NCI-H748 (cell line): ENCODE measurements around the gene DSCAML1.
"Not testable (repeated sequence)": the region's sequence is repeated elsewhere in the genome, so short reads cannot be mapped to it uniquely, and the experiment has no call there.

Experiments
- DNase-seq: peaks from one replicate; lab custom pipeline; 2025; ENCODE audit not compliant: unreplicated experiment; lab: John Stamatoyannopoulos, UW

The DSCAML1 gene

DNA sequence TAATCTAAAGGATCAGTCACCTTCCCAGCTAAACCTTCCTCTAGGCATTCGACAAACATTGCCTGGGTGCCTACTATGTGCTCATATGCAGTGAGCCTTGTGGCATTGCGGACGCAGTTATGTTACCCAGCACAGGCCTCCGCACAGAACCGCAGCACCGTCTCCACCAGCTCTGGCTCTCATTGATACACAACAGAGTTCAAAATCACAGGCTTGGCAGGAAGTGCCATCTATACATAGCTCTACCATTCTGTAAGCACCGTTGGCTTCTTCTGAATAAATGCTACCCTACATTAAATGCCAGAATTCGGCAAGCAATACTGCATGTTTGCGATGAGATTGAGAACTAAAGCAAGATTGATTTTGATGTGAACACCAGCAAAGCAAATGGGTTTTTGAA is 31.0 kb downstream of the DSCAML1 start:
- peak; percentile 26 for DNase-seq

DNA sequence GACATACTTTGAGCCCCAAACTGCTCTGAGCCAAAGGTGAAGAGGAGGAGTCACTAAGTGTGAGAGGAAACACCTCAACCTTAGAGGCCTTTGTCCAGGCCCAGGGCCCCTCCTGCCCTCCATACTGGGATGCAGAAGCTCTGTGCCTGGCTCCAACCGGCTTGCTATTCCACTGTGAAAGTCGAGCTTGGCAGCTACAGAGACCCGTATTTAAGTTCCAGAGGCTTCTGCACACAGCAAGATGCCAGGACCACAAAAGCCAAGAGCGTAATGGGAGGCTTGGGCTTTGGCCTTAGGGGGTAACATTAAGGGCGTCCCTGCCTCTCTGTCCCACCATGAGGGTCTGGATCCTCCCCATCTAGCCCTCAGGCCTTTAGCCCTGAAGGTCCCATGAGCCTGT is 31.9 kb downstream of the DSCAML1 start:
- DNase-seq: no peak

DNA sequence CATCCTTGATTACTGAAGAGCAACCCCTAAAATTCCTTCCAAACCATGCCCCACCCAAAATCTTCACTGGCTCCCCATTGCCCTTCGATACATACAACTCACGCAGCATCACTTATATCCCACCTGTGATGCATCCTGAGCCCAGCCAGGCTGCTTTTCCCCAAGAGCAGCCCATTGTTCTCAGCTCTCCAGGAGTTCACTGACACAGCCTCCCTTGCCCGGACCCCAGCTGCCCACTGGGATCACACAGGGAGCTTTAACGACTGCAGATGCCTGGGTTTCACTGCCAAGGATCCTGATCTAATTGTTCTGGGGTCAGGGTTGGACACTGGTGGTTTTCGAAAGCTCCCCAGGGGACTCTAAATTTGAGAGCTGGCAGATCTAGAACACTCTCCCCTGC is 33.6 kb downstream of the DSCAML1 start:
- not testable (repeated sequence) for DNase-seq

DNA sequence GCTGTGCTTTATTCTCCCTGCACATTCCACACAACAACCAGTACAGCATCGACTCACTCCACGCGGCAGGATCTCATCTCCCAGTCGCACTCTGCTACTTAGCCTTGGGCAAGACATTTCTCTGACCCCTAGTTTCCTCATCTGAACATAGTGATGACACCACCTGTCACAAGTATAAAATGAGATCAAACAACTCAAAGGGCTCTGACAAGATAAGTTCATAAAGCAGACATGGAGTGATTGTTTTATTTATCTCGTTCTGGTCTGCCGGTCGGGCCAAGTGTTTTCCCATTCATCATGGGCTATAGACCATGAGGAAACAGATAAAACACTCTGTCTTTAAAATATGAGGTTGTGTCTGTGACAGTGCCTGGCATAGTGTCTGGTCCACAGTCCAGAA is 35.0 kb downstream of the DSCAML1 start:
- no peak for DNase-seq

DNA sequence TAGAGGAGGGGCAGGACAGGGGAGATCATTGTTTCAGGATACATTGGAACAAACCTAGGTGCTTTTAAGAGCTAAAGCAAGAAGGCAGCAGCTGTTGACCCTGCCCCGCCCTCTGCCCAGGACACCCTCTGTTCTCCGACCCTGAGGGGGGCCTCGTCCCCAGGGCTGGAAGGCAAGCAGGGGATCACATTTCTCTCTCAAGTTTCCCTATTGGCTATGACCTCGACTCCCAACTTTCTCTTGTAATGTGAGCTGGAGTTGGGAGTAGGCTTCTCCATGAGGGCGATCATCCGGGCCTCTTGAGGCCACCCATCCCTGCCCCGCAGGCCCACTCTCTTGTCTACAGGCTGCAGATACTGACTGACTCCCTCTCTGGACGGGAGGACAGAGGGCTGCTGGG is 37.7 kb downstream of the DSCAML1 start:
- peak; percentile 31 for DNase-seq

DNA sequence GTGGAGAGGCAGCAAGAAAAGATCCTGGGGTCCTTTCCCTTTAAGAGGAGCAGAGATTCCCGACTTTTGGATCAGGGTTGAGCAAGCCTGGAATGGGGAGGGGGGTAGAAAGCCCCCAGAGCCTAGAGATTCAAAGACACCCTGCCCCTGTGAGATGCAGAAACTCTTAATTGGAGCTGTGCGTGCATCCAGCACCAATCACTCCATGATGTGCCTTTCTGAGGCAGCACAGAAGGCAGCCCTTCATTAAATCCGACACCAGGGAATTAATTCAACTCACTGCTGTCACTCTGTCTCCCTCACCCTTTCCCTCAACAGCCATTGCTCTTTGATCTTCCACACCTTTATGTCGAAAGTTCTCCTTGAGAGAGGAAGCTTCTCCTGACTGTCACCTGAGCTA is 43.0 kb downstream of the DSCAML1 start:
- no peak for DNase-seq

DNA sequence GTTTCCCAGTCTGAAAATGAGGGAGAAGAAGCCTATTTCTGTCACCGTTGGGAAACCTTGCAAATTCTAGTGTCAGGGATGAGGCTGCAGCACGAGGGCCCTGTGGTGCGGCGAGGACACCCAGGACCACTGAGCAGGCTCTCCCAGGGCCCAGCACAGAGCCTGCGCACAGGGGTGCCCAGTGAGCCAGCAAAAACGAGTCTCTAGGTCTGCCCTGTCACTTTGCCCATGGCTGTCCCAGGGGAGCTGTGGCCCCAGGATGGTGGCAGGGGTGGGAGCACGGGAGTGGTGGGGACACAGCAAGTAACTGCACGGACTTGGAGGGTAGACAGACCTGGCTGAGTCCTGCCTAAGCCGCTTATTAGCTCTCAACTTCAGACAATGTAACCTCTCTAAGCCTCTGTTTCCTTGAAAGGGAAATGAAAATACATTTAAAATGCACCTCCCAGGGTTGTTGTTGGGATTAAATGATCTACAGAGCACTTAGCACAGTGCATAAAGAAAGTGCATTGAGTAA is 44.2 kb downstream of the DSCAML1 start:
- no peak for DNase-seq

DNA sequence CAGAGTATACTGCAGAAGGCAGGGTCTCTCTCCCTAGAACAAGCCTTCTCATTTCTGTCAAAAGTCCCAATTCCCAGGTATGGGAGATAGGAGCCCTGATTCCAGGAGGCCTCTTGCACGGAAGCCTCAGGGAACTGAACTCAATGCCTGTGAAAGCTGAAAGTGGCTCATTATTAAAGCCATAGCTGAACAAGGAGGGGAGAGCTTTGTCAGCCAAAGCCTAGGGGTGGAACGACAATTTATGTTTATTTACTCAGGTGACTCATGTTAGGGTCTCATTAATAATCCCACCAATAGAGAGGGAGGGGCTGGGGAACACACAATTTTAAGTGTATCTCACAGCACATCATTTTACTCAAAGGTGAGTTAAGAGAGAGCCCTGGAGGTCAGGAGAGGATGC is 44.9 kb downstream of the DSCAML1 start:
- DNase-seq: peak; percentile 72

DNA sequence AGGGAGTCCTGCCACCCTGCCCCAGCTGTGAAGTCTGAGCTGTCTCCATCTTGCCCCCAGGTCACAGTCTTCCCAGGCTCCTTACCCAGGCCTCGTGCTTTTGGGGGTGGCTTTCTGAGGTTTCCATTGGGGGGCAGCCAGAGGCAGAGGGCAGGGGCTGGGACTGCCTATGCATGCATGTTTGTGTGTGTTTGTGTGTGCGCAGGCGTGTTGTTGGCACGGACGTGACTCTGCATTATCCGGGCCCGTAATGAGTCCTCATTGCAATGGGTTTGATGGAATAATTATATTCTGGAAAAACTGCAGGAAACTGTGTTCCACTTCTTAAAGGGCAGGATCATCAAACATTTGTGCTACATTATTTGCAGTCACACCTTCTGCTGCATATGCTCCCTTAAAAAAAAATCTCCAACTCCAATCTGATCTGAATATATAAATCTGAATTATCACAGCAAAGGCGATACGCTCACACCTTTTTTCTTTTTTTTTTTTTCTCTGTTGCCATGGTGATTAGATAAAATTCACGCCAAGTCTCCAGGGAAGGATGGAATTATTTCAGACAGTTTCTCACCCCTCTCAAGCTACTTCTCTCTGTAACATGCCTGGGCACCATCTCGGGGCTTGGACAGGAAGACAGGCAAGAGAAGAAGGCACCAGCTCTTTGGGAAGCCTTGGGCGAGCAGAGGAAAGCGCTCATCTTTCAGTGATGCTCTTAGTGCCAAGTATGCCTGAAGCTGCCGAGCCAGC is 45.9 kb downstream of the DSCAML1 start:
- peak; percentile 9 for DNase-seq

DNA sequence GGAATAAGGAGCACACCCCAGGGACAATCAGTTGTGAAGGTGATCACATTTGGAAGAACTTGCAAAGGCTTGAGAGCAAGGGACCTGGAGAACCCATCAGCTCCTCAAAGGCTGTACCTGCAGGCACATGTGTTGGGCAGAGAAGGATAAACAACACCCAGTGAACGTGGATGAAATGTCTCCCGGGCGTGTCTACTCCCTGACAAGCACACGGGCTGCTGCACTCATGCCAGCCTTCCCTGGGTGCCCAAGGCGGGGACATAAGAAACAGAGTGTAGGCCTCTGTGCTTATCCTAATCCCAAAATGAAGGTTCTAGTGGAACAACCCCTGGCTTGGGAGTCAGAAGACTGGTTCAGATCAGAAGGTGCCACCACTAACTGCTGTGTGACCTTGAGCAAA is 46.7 kb downstream of the DSCAML1 start:
- no peak for DNase-seq

DNA sequence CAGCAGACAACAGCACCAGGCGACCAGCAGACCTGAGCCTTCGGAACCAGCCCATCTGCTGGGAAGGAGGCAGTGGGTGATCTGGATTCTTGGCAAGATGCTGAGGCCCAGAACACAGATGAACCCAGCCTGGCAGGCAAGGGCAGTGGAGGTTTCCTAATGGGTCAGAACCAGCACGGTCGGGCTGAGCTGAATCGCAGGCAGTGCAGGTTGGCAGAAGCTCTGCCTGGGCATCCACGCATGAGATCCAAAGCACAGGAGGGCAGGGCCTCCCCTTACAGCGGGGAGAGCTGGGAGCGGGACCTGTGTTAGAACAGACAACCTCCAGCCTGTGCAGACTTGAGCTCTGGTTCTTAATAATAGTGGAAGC is 47.5 kb downstream of the DSCAML1 start:
- DNase-seq: no peak

DNA sequence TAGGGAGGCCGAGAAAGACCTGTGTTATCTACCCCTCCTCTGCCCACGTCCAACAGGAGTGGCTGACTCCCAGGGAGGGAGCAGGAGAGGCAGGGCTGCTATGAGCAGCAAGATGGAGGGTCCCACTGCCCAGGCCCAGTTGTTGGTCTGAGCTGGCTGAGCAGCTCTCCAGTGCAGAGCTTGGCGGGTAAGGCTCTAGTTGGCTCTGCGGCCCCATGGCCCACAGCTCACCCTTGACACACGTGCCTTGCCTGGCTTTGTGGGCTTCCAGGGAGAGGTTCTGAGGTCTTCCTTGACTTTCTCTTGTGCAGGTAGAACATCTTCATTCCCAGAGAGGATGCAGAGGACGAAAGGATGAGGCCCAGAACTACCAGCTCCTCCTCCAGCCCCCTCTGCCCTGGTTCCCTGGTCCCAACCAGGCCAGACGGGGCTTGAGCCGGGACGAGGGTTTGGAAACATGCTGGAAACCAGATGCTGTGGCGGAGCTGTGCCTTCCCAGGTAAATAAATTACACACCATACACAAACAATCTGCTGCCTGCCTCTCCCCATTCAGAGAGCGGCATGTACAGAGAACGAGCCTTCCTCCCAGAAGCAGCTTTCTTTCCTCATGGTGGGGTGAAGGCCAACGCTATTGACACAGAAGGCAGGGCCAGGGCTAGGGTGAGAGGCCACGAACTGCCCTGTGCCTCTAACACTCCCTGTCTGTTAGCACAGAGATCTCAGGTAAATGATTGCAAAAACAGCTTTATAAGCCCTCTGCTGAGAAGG is 48.1 kb downstream of the DSCAML1 start:
- DNase-seq: no peak

DNA sequence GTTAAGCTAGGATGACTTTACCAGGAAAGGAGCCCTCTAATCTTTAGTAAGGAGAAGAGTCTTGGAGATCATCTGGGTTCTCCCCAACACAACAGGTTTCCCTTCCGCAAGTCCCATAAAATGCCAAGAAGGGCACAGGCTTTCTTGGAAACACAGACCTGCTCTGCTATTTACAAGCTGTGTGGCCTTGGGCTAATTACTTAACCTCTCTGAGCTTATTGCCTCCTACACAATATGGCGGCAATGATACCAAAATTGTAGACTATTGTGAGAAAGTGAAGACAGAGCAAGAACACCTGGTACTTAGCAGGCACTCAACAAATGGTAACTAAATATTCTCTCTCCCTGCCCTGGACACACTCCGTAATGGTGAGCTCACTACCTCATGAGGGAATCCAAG is 49.1 kb downstream of the DSCAML1 start:
- DNase-seq: no peak

DNA sequence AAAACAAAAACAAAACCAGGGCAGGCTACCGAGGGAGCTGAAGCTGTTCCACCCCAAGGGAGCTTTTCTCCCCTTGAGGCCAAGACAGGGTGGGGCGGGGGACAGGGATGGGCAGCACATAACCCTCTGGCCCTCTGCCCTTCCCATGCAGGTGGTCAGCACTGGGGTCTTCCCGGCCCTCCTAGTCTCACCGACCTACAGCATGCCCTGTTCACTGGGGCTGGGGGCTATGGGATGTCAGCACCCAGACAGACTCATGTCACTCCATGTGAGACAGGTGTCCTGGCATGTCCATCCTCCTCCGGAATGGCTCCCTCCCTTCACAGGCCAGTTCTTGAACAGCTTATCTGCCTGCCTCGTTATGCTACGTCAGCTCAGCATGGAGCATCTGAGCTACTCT is 51.7 kb downstream of the DSCAML1 start:
- DNase-seq: no peak

DNA sequence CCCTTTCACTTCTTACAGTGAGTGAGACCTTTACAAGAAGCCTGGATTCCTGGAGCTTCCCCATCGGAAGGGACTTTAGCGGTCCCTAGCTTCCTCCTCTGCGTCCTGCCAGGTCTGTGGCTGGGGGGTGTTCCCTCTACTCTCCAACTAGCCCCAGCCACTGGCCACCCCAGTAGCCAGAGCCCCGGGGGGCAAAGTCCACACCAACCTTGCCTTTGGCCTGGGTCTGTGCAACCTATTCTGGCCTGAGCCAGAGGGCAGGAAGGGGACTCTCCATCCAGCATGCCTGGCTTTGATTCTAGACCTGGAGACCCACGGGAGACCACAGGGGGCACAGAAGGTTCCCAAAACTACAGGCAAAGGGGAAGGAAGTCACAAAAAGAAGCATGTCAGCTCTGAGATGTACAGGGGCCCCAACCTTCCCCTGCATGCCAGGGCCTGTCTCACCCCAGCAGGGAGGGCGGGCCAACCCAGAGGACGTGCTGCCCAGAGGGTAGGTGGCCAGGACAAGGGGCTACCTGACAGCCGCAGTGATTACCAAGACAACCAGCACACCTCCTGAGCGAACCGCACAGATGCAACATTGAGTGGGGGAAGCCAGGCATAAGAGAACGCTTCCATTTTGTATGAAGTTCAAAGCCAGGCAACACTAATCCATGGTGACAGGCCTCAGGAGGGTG is 52.4 kb downstream of the DSCAML1 start:
- DNase-seq: no peak

DNA sequence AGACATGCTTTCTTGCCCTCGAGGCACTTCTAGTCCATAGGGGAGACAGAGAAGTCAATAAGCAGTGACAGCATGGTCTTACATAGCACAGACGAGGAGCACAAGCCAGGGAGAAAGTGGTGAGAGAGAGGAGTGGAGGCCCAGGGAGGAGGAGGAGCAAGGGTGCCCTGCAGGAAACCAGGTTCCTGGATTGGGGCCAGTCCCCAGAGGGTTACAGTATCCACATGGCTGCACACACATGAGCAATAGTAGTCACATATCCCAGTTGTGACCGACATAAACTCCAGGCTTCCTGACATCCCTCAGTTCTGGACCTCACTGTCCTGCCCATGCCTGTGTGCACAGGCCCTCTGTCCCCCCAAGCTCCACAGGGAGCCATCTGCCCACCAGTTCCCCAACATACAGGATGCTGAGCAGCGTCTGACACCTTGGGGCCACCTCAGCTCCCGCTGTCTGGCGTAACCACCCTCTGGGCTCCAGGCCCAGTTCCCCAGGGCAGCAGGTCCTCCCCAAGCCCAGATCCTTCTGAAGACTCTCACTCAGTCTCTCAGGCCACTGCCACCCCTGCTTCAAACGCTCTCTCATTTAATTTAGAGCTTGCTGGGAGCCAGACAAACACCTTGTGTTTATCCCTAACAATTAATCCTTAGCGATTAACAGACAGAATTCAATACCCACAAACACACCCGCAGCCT is 53.7 kb downstream of the DSCAML1 start:
- DNase-seq: peak; percentile 30

DNA sequence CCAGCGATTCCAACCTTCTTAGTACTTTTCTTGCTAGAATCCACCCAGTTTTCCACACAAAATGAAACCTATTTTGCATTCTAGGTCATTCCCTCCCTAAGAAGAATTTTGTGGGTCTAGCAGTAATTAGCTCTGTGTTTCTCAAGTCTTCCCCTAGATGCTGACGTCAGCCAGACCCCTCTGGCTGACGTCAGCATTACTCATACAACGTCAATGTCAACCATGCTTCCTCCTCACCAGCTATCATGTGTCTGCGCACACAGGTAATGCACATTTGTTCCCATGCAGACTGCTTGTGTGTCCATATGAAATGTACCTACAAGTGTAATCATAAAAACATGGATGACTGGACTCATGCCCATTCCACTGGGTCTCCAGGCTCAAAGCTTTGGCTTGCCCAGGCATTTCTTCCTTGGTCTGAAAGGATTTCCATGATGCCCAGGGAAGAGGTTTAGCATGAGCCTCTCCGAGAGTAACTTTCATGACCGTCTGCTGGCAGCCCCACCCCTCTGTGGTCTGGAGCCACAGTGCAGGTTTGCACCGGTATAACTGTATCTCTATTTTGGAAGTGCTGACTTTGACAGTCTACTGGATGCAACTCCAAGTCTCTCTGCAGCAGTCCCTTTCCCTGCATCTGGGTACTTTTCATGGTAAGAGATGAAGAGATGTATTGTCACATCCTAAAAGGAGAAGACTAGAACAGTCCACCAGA is 58.6 kb downstream of the DSCAML1 start:
- no peak for DNase-seq

DNA sequence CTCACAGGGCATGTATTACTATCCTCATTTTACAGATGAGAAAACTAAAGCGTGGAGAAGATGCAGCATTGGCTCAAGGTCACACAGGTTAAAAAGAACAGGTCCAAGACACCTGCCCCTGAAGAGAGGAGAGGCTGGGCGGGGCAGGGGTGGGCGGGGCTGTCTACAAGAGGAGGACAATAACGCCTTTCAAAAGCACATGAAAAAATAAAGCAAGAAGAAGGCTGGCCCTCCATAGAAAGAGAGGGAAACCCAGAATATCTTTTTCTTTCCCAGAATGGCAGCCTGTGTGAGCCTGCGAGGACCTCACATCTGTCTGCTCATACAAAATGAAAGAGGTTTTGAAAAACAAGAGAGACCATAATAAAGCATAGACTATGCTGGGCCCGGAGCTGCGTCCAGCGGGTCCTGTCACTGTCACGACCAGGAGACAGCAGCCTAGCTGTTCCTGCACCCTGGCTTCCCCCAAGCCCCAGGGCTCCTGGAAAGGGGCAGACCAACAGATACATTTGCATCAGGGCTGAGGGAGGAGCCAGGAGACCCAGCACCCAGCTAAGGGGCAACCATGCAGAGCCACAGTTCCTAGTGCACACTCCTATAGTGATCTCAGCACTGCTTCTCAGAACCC is 61.6 kb downstream of the DSCAML1 start:
- DNase-seq: peak; percentile 17

DNA sequence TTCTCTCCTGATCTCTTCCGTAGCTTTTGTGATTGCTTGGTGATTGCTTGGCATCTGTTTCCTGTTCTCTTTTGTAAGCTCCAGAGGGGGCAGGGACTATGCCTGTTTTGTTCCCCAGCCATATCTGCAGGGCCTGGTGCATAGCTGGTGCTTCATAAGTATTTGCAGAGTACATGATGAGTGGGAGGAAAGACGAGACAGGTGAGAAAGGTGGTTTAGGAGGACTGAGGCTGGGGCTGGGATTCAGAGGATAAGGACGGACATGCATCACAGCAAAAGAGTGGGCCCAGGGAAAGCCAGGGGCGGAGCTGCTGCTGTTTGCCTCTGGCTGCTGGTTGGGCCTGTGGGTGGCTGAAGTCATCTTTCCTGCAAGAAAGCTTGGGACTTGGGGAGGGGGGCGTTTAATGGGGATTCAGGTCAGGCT is 62.4 kb downstream of the DSCAML1 start:
- DNase-seq: peak; percentile 74

DNA sequence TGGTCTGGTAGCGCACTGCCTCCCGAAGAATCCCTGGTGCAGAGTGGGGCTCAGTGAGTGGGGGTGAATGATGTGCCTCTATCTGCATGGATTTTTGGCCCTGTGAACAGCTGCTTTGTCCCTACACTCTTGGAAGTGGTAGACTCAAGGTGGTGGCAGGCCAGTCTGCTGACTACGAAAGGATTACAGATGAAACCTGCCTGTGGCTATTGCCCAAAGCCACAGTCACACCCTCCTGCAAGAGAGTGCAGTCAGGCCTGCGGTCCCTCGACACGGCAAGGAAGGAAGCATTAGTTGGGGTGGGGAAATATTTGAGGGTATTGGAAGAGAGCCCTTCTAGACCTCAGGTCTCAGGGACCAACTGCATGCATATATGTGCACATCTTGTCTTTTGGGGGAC is 63.7 kb downstream of the DSCAML1 start:
- DNase-seq: no peak
